MM.1S (cell line): ENCODE data around the gene TIGIT.

Experiments used
- DNase-seq: peaks from one replicate; pipeline ENCODE4 v3.0.0-alpha.2; 2015
- H2AFZ ChIP-seq: fragments of 300-600 bp; sonication (generic); 2 replicates; pipeline ENCODE4 v1.6.0; 2016; ENCODE audit warnings: antibody characterized with exemption, low read length
- H3F3A ChIP-seq: fragments of 300-600 bp; sonication (generic); 2 replicates; pipeline ENCODE4 v1.6.1; 2016; ENCODE audit warnings: mild to moderate bottlenecking, antibody characterized with exemption, low read length, moderate library complexity, mixed read lengths; ENCODE audit not compliant: insufficient read depth
- H3K27ac ChIP-seq: fragments of 300-600 bp; sonication (generic); 2 replicates; pipeline ENCODE4 v1.5.1; 2016; ENCODE audit warnings: mild to moderate bottlenecking, low read length
- H3K27me3 ChIP-seq: fragments of 300-600 bp; sonication (generic); replicated peaks from 2 replicates; pipeline ENCODE4 v1.6.0; 2016; ENCODE audit warnings: low read length; ENCODE audit not compliant: insufficient read depth
- H3K36me3 ChIP-seq: fragments of 300-600 bp; sonication (generic); replicated peaks from 2 replicates; pipeline ENCODE4 v1.6.1; 2016; ENCODE audit warnings: mild to moderate bottlenecking, low read length, mixed read lengths; ENCODE audit not compliant: insufficient read depth
- H3K4me1 ChIP-seq: fragments of 300-600 bp; sonication (generic); 2 replicates; pipeline ENCODE4 v1.6.1; 2016; ENCODE audit warnings: low read length, mixed read lengths
- H3K4me2 ChIP-seq: fragments of 300-600 bp; sonication (generic); 2 replicates; pipeline ENCODE4 v1.6.0; 2016; ENCODE audit warnings: low read depth, low read length
- H3K4me3 ChIP-seq: fragments of 300-600 bp; sonication (generic); 2 replicates; pipeline ENCODE4 v1.5.1; 2016; ENCODE audit warnings: low read length, mixed read lengths
- H3K79me2 ChIP-seq: fragments of 300-600 bp; sonication (generic); 2 replicates; pipeline ENCODE4 v1.6.1; 2016; ENCODE audit warnings: mixed run types, low read length, mixed read lengths
- H3K9ac ChIP-seq: fragments of 300-600 bp; sonication (generic); 2 replicates; pipeline ENCODE4 v1.6.1; 2016; ENCODE audit warnings: low read length, mixed read lengths
- H3K9me2 ChIP-seq: fragments of 300-600 bp; sonication (generic); replicated peaks from 2 replicates; pipeline ENCODE4 v1.6.1; 2016; ENCODE audit warnings: mild to moderate bottlenecking, low read length, mixed read lengths; ENCODE audit not compliant: insufficient read depth
- H3K9me3 ChIP-seq: fragments of 300-600 bp; sonication (generic); replicated peaks from 2 replicates; pipeline ENCODE4 v1.6.1; 2016; ENCODE audit warnings: mild to moderate bottlenecking, low read length, mixed read lengths; ENCODE audit not compliant: insufficient read depth
- H4K20me1 ChIP-seq: fragments of 300-600 bp; sonication (generic); 2 replicates; pipeline ENCODE4 v1.6.1; 2016; ENCODE audit warnings: mild to moderate bottlenecking, low read length, moderate library complexity, mixed read lengths; ENCODE audit not compliant: insufficient read depth
- EZH2 ChIP-seq: fragments of 300-600 bp; sonication (generic); optimal IDR thresholded peaks from 2 replicates; pipeline ENCODE3; 2017; ENCODE audit warnings: low read depth, mild to moderate bottlenecking, antibody characterized with exemption, low read length, mixed read lengths
- EZH2phosphoT487 ChIP-seq: fragments of 300-600 bp; sonication (generic); IDR thresholded peaks from 2 replicates; pipeline ENCODE4 v1.6.1; 2018; ENCODE audit warnings: antibody characterized with exemption, low read length
- TF ChIP-seq, protein P1 (sequence below): fragments of 300-600 bp; sonication (generic); IDR thresholded peaks from 2 replicates; pipeline ENCODE4 v1.5.1; 2016; ENCODE audit warnings: antibody characterized with exemption, low read length, mixed read lengths

The TIGIT gene

DNA sequence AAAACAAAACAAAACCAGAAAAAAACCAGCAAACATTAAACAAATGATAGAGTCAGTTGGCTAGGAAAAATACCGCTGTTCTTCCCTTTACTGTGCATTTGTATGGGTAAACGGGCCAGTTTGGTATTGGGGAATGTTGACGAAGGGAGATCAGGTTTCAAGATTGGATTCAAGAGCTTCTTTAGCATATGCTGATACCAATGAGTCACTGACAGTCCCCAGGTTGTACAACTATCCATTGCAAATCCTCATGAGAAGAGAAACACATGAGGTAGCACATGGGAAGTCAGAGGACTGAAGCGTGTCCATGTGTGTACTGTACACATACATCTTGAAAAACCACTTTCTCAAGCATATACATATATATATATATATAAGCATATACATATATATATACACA is 25.6 kb downstream of the TIGIT start:
- no peaks in the 10 kb centered on the region for H3K79me2 ChIP-seq
- H4K20me1 ChIP-seq, result no peaks in the 10 kb centered on the region
- no peak overlapping the region for H3K4me3 ChIP-seq
- H3K9ac ChIP-seq, result no peak overlapping the region
- no peak for DNase-seq
- H3K9me3 ChIP-seq, result no peaks in the 10 kb centered on the region
- no peaks in the 10 kb centered on the region for H3K36me3 ChIP-seq
- H2AFZ ChIP-seq, result no peak overlapping the region
- H3K27me3 ChIP-seq, result no peaks in the 10 kb centered on the region
- H3K4me1 ChIP-seq, result no peaks in the 10 kb centered on the region
- no peak overlapping the region for H3K27ac ChIP-seq
- no peaks in the 10 kb centered on the region for H3K9me2 ChIP-seq
- H3F3A ChIP-seq, result no peaks in the 10 kb centered on the region
- TF ChIP-seq, protein P1, sequence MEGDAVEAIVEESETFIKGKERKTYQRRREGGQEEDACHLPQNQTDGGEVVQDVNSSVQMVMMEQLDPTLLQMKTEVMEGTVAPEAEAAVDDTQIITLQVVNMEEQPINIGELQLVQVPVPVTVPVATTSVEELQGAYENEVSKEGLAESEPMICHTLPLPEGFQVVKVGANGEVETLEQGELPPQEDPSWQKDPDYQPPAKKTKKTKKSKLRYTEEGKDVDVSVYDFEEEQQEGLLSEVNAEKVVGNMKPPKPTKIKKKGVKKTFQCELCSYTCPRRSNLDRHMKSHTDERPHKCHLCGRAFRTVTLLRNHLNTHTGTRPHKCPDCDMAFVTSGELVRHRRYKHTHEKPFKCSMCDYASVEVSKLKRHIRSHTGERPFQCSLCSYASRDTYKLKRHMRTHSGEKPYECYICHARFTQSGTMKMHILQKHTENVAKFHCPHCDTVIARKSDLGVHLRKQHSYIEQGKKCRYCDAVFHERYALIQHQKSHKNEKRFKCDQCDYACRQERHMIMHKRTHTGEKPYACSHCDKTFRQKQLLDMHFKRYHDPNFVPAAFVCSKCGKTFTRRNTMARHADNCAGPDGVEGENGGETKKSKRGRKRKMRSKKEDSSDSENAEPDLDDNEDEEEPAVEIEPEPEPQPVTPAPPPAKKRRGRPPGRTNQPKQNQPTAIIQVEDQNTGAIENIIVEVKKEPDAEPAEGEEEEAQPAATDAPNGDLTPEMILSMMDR, result no peak
- no peak for TF ChIP-seq EZH2phosphoT487
- no peak for TF ChIP-seq EZH2
- no peak overlapping the region for H3K4me2 ChIP-seq

DNA sequence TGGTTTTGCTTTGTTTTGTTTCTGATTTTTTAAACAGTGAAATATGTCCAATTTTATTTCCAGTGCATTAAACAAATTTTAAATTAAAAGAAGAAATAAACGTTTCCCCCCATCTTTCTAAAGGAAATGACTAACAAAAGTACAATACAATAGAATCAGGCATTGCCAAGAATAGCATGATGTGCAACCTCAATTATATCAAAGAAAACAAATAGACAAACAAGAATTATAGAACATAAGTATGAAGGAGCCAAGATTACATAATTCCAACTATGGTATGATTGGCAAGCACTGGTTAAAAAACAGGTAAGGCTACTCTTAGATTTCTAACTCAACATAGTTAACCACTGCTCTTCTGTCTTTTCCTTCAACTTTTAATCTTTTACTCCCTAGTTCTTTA is 26.4 kb downstream of the TIGIT start:
- Histone ChIP-seq H3K9me2 (no peaks in the 10 kb centered on the region), H4K20me1 (no peaks in the 10 kb centered on the region), H3K9me3 (no peaks in the 10 kb centered on the region), H3K27ac (no peak overlapping the region), H3K4me2 (no peak overlapping the region), H3K4me3 (no peak overlapping the region), H3K9ac (no peak overlapping the region), H3K27me3 (no peaks in the 10 kb centered on the region), H2AFZ (no peak overlapping the region), H3F3A (no peaks in the 10 kb centered on the region), H3K36me3 (no peaks in the 10 kb centered on the region), H3K79me2 (no peaks in the 10 kb centered on the region), H3K4me1 (no peaks in the 10 kb centered on the region)
- no peak for DNase-seq
- TF ChIP-seq EZH2phosphoT487 (no peak), EZH2 (no peak)
- TF ChIP-seq, protein P1, result no peak

DNA sequence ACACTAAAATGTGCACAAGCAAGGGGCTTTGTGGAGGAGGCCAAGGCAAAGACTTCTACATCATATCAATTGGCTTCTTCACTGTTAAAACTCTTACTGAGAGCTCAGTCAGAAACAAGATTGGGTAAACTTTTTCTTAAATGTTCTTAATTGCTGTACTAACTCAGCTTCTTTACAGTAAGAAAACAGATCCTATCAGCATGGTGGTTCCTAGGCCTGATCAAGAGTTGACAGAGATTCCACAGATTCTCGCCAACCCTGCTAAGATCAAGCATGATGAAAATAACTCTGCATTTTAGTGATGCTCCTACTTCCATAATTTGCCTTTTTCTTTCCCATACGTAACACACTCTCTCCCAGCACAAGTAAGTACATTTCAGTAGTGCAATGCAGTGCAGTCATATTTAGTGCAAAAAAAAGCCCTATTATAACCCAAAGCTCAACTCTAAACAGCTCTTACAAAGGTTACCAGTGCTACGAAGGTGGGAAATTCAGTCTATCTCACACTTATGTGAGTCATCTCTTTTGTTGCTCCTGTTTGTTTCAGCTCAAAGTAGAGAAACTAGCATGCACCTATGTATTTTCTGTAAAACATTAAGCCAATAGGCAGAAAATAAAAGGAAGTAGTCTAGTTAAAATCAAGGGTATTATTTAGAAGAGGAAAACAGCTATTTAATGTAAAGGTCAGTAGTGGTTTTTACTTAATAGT is 29.9 kb downstream of the TIGIT start:
- Histone ChIP-seq H3K27me3 (no peaks in the 10 kb centered on the region), H3K9me3 (no peaks in the 10 kb centered on the region), H3K27ac (no peak overlapping the region), H3F3A (no peaks in the 10 kb centered on the region), H3K4me1 (peaks cover 11% of the 10 kb centered on the region; the same call in 1 of the 2 replicates), H4K20me1 (no peaks in the 10 kb centered on the region), H3K9ac (no peak overlapping the region), H3K4me2 (no peak overlapping the region), H3K36me3 (no peaks in the 10 kb centered on the region), H3K4me3 (no peak overlapping the region), H3K9me2 (no peaks in the 10 kb centered on the region), H3K79me2 (no peaks in the 10 kb centered on the region), H2AFZ (no peak overlapping the region)
- TF ChIP-seq EZH2phosphoT487 (no peak), EZH2 (no peak)
- TF ChIP-seq, protein P1, result no peak
- no peak for DNase-seq
